Mammary epithelial cell (primary cell): Measurements from ENCODE around the gene MAPT.

Source experiments
- CTCF ChIP-seq, 2 donors: IDR thresholded peaks in 1 of 2; conservative IDR thresholded peaks in 1 of 2; 2 replicates each; pipeline ENCODE4 v1.5.1; 2011 to 2012; ENCODE audit warnings: inconsistent platforms in 2 of 2, low read length in 2 of 2, mild to moderate bottlenecking in 2 of 2, control low read depth in 1 of 2, low read depth in 1 of 2; ENCODE audit not compliant: insufficient read depth in 1 of 2; ENCODE audit errors: extremely low read depth in 1 of 2
- EZH2 ChIP-seq: IDR thresholded peaks from 2 replicates; pipeline ENCODE4 v1.6.1; 2012; ENCODE audit warnings: low read length, inconsistent platforms, borderline replicate concordance

GRCh38 chr17:46044286-46044928 is 150.1 kb downstream of the MAPT start:
- TF ChIP-seq CTCF (conservative IDR thresholded peaks at IDR 0.05 in 1 of 2, IDR thresholded peaks at IDR 0.05 in 1 of 2; ENCODE audit: extremely low read depth in 1 of 2, insufficient read depth in 1 of 2, low read depth in 1 of 2, low read length in 2 of 2) (peak; percentile 76 to 89), EZH2 (no peak)
